GM18907 (cell line): ENCODE measurements around the gene LTB4R2.
A peak's percentile ranks its signal among the peaks of the same experiment; 100 is the strongest.

Experiments used
- ATAC-seq: cut with Tn5 transposase; IDR thresholded peaks from one replicate; pipeline ENCODE4 v1.9.1; 2021; ENCODE audit warnings: mild to moderate bottlenecking, moderate library complexity; ENCODE audit not compliant: unreplicated experiment

LTB4R2 gene

GRCh38 chr14:24309538-24310264 is at the start of gene LTB4R2:
TSS of gene LTB4R2 (plus strand) at chr14:24310140. CDS start at chr14:24310665, 525 bp downstream.
- no peak for ATAC-seq

- ATAC-seq, result no peak
These were observed 49.2 kb upstream of the LTB4R2 start for GRCh38 chr14:24260780-24261157.

GRCh38 chr14:24261256-24261968 is 48.5 kb upstream of the LTB4R2 start:
- ATAC-seq, result no peak

GRCh38 chr14:24261969-24262327 is 48.0 kb upstream of the LTB4R2 start:
- ATAC-seq, result no peak

GRCh38 chr14:24262821-24263733 is 46.9 kb upstream of the LTB4R2 start, which contains the start of gene TGM1:
TSS of gene TGM1 (minus strand) at chr14:24263177. CDS start at chr14:24262352, 825 bp downstream.
- ATAC-seq, result no peak

GRCh38 chr14:24263848-24264247 is 46.1 kb upstream of the LTB4R2 start:
- ATAC-seq, result no peak

- ATAC-seq, result no peak
These were observed 45.6 kb upstream of the LTB4R2 start for GRCh38 chr14:24264298-24264697.

GRCh38 chr14:24266344-24267244 is 43.3 kb upstream of the LTB4R2 start:
- ATAC-seq, result no peak

- ATAC-seq, result no peak
These were observed 42.4 kb upstream of the LTB4R2 start for GRCh38 chr14:24267516-24267915.

GRCh38 chr14:24268225-24268624 is 41.7 kb upstream of the LTB4R2 start:
- ATAC-seq, result no peak

GRCh38 chr14:24269368-24269767 is 40.6 kb upstream of the LTB4R2 start:
- ATAC-seq, result no peak

GRCh38 chr14:24269910-24270536 is 39.9 kb upstream of the LTB4R2 start:
- ATAC-seq, result no peak

- ATAC-seq, result no peak
These were observed 39.3 kb upstream of the LTB4R2 start for GRCh38 chr14:24270537-24271133.

GRCh38 chr14:24271134-24271833 is 38.7 kb upstream of the LTB4R2 start, which contains the start of gene RABGGTA:
TSS of gene RABGGTA (minus strand) at chr14:24271597. CDS start at chr14:24271115, 482 bp downstream.
- peak; percentile 86 for ATAC-seq

- ATAC-seq, result no peak
These were observed 38.1 kb upstream of the LTB4R2 start for GRCh38 chr14:24271834-24272263.

GRCh38 chr14:24272467-24272866 is 37.5 kb upstream of the LTB4R2 start:
- ATAC-seq, result no peak

- ATAC-seq, result no peak
These were observed 36.4 kb upstream of the LTB4R2 start for GRCh38 chr14:24273422-24273998.

GRCh38 chr14:24274101-24274543 is 35.8 kb upstream of the LTB4R2 start:
- ATAC-seq, result peak; percentile 50
